Measurements from ENCODE around the gene SMTN.
A peak's percentile ranks its signal among the peaks of the same experiment; 100 is the strongest.
"Not testable (repeated sequence)": the region's sequence is repeated elsewhere in the genome, so short reads cannot be mapped to it uniquely, and the experiment has no call there.

SMTN gene

GRCh38 chr22:31091106-31091975 lies 10.2 kb downstream of the SMTN start:
- no peak for DNase-seq

GRCh38 chr22:31092161-31092560 lies 11.0 kb downstream of the SMTN start:
- DNase-seq, result no peak

- DNase-seq, result no peak
Measured at GRCh38 chr22:31093086-31093850, 12.2 kb downstream of the SMTN start.

- DNase-seq, result no peak
Measured at GRCh38 chr22:31094021-31094551, 13.0 kb downstream of the SMTN start.

DNA sequence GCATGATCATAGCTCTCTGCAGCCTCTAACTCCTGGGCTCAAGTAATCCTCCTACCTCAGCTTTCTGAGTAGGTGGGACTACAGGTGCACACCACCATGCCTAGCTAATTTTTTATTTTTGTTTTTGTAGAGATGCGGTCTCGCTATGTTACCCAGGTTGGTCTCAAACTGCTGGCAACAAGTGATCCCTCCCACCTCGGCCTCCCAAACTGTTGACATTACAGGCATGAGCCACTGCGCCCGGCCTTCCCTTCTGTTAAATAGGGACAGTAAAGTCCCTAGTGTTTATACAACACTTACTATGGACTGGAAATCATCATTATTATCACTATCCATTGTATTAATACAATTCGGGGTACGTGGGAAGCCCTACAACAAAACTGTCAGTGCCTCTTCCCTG lies 13.6 kb downstream of the SMTN start:
- DNase-seq, result no peak

- no peak for DNase-seq
Measured at GRCh38 chr22:31095637-31096249, 14.6 kb downstream of the SMTN start.

DNA sequence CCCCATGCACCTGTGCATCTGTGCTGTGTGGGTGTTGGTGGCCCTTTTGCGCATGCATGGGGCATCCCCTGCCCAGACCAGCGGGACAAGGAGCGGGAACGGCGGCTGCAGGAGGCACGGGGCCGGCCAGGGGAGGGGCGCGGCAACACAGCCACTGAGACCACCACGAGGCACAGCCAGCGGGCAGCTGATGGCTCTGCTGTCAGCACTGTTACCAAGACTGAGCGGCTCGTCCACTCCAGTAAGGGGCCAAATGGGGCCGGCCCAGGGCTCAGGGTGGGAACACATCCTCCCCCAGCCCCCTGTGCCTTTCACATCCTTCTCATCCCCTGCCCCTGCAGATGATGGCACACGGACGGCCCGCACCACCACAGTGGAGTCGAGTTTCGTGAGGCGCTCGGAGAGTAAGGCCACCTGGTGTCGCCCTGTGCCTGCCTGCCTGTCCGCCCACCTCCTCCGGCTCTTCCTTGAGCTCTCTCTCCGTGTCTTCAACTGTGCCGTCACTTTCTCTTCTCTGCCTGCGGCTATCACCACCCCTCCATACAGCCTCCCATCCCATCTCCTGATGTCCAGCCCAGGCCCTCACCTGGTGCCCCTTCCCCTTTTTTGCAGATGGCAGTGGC lies 15.7 kb downstream of the SMTN start:
- DNase-seq, result no peak

GRCh38 chr22:31097539-31097938 lies 16.4 kb downstream of the SMTN start:
- DNase-seq, result not testable (repeated sequence)

GRCh38 chr22:31097941-31098631 lies 17.0 kb downstream of the SMTN start:
- no peak for DNase-seq

DNA sequence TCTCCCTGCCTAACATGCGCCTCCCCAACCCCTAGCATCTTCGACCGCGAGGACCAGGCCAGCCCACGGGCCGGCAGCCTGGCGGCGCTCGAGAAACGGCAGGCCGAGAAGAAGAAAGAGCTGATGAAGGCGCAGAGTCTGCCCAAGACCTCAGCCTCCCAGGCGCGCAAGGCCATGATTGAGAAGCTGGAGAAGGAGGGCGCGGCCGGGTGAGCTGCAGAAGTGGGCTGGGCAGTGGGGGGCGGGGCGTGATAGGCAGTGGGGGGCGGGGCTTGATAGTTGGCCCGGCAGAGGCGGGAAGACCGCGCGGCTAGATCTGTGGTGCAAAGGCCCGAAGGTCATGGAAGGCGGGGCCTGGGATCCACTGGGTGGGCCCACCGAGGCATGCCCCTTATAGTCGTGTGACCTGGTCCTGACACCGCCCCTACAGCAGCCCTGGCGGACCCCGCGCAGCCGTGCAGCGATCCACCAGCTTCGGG lies 17.6 kb downstream of the SMTN start:
- DNase-seq, result peak; percentile 76

- no peak for DNase-seq
Measured at GRCh38 chr22:31099386-31099785, 18.3 kb downstream of the SMTN start.

DNA sequence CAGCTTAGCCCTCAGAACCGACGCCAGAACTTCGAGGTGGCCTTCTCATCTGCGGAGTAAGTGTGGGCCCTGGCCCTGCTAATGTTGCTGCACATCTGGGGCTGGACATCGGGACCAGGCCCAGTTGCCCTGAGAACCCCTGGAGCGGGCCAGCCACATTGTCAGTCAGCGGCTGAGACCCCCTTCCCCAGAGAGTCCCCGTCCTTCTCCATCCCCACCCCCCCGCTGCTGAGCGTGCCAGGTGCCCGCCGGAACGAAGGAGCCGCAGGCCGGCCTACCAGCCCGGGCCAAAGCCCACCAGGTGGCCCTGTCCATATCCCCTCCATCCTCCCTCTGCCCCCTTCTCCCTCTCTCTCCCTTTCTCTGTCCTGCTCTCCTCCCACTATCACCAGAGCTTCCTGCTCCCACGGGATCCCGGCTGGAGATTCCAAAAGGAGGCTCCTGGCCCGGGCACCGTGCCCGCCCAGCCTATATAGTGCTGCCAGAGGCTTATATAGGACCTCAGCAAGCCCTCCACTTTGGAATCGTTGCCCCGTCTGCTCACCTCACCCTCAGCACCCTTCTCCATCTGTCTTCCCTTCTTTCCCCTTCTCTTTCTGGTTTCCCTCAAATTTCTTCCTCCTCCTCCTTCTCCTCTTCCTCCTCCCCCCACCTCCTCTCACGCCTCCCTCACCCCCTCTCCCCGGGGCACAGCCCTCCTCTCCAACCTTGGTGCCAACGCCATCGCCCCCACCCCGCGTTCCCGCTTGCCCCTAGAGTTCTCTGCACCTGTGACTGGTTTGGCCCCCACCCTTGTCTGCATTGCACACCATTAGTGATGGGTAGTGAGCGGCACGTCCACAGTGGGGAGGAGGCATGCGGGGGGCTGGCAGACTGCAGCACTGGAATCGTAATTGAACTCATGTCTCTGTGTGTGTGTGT lies 19.0 kb downstream of the SMTN start:
- no peak for DNase-seq

GRCh38 chr22:31100762-31101525 lies 19.8 kb downstream of the SMTN start:
- no peak for DNase-seq

- no peak for DNase-seq
Measured at GRCh38 chr22:31102441-31103081, 21.4 kb downstream of the SMTN start.

GRCh38 chr22:31103111-31103510 lies 22.0 kb downstream of the SMTN start:
- DNase-seq, result no peak

DNA sequence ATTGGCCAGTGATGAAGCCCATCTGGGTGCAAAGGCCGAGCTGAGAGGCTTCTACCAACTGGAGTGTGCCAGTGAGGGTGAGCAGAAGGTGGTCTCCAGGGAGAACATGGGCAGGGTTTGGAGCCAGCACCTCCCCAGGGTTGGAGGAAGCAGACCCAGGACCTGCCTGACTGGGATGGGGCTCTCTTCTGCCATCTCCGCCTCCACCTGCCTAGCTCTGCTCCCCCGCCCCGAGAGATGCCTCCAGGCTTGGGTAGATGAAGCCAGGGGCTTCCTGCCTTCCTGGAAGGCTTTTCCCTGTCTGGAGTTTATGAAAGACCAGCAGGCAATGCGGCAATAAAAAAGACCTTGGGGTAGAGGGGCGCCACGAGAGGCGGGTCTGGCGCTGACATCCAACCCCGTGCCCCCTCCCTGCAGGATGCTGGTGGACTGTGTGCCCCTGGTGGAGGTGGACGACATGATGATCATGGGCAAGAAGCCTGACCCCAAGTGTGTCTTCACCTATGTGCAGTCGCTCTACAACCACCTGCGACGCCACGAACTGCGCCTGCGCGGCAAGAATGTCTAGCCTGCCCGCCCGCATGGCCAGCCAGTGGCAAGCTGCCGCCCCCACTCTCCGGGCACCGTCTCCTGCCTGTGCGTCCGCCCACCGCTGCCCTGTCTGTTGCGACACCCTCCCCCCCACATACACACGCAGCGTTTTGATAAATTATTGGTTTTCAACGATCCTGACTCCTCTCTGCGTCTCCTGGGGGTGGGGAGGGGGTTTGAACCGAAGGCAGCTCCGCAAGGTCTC lies 23.0 kb downstream of the SMTN start:
- DNase-seq, result no peak

GRCh38 chr22:31104869-31105268 lies 23.8 kb downstream of the SMTN start:
- DNase-seq, result peak; percentile 86

DNA sequence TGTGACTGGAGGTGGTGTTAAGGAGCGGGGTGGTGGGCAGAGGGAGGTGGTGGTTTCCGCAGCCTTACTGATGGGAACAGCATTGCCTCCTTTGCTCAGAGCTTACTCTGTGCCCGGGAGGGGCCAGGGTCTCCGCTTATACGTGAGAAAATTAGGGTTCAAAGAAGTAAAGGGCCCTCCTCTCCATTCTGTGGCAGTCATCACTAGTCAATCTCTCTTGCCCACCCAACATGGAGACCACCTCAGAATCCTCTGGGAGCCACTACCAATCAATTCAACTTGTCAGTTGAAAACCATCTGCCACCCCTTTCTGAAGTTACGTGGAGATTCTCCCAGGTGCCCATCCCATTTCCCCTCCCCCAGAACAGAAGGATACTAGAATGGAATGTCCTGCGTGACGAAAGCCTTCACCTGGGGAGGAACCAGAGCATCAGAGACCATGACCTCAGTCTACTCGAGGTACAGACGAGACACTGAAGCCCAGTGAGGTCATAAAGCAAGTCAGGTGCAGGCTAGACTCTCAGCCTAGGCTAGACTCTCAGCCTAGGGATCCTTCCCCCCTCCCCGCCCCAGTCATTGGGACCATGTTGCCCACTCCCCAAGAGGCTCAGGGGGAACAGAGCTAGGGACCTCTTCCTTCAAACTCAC lies 24.3 kb downstream of the SMTN start:
- DNase-seq, result no peak

All from eye (tissue), 1 donor.